Activated T-helper 2 cell treated with anti-CD3 and anti-CD28 coated beads, Interferon-gamma antibody, Interleukin-2, Interleukin-4, amounts not matched to agents 10 μg/mL and 5 μg/mL and 100 μg/mL, durations not matched to agents 14 hours and 24 hours and 36 hours (primary cell): ENCODE results near the gene PTBP3. TPM values are rescaled to one million over a fixed set of nuclear protein-coding genes. Genes with fewer than 3 reads are reported as not detected.
"Not testable (repeated sequence)": the region's sequence is repeated elsewhere in the genome, so short reads cannot be mapped to it uniquely, and the experiment has no call there.

Source experiments
- DNase-seq: peaks from one replicate; pipeline ENCODE4 v3.0.0; 2021; ENCODE audit warnings: low spot score
- H3K27ac Mint-ChIP-seq: one replicate; pipeline ENCODE4 v1.8.0; 2021; ENCODE audit warnings: mixed read lengths
- H3K27me3 Mint-ChIP-seq: one replicate; pipeline ENCODE4 v1.8.0; 2021; ENCODE audit warnings: low read depth, mixed read lengths
- H3K36me3 Mint-ChIP-seq: one replicate; pipeline ENCODE4 v1.8.0; 2021; ENCODE audit warnings: low read depth, mixed read lengths
- H3K4me1 Mint-ChIP-seq: one replicate; pipeline ENCODE4 v1.8.0; 2021; ENCODE audit warnings: low read depth, mixed read lengths
- H3K4me3 Mint-ChIP-seq: one replicate; pipeline ENCODE4 v1.8.0; 2021; ENCODE audit warnings: low read depth, mild to moderate bottlenecking, moderate library complexity, mixed read lengths
- H3K9me3 Mint-ChIP-seq: one replicate; pipeline ENCODE4 v1.8.0; 2021; ENCODE audit warnings: mixed read lengths
- intact Hi-C: fragments of 100-400 bp; cut with micrococcal nuclease; formaldehyde crosslinking; loops from one replicate; pipeline ENCODE4 v1.15.1; 2023
- total RNA-seq: library from RNA; stranded (reverse); gene quantifications from 2 replicates; pipeline ENCODE4 v1.2.3, GENCODE V29; 2022

Gene PTBP3
- total RNA-seq, 1 donor from 2014 or later: 108 TPM

DNA sequence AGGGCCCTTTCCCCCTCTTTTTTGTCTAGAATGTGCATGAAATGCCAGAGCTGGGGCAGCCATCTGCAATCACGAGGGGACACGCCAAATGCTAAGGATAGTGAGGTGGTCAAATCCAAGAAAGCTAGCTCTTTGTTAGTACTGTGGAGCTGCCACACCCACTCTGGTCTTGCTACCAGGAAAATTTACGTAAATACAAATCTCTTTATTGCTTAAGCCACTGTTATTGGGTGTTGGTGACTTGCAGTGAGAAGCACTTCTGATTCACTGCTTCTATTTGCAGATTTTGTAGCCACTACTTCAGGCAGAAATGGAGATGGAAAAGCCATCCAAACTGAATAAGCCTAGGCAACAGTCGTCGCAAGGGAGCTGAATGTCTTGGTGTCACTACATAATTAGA, 132.7 kb downstream of the PTBP3 start:
- no peak overlapping the region for H3K27ac Mint-ChIP-seq
- H3K36me3 Mint-ChIP-seq: peaks cover 31% of the 10 kb centered on the region
- no peak overlapping the region for H3K4me3 Mint-ChIP-seq
- no peak for DNase-seq
- H3K4me1 Mint-ChIP-seq: peaks cover 4% of the 10 kb centered on the region
- no peaks in the 10 kb centered on the region for H3K27me3 Mint-ChIP-seq
- intact Hi-C loops: no loop called here
- H3K9me3 Mint-ChIP-seq: peaks cover 10% of the 10 kb centered on the region

DNA sequence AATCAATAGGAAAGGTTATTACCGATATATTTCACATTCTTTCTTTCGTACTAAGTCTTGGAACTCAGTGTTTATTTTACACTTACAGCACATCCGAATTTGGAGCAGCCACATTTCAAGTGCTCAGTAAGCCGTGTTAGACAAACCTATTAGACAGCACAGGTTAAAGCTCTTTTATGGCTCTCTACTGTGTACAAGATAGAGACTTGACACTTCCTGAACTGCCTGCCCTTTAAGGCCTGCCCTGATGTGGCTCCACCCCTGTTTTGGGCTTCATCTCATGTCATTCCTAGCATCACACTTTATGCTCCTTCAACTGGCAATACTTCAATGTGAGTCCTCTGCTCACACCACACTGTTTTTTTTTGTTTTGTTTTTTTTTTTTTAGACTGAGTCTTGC, 134.8 kb downstream of the PTBP3 start:
- H3K9me3 Mint-ChIP-seq: peaks cover 8% of the 10 kb centered on the region
- no peak for DNase-seq
- H3K36me3 Mint-ChIP-seq: peaks cover 13% of the 10 kb centered on the region
- peaks cover 10% of the 10 kb centered on the region for H3K4me1 Mint-ChIP-seq
- no peak overlapping the region for H3K4me3 Mint-ChIP-seq
- intact Hi-C loops: no loop called here
- no peak overlapping the region for H3K27ac Mint-ChIP-seq
- no peaks in the 10 kb centered on the region for H3K27me3 Mint-ChIP-seq

- H3K9me3 Mint-ChIP-seq: no peaks in the 10 kb centered on the region
- no peak for DNase-seq
- no peak overlapping the region for H3K27ac Mint-ChIP-seq
- peaks cover 13% of the 10 kb centered on the region for H3K4me1 Mint-ChIP-seq
- H3K36me3 Mint-ChIP-seq: peaks cover 3% of the 10 kb centered on the region
- H3K4me3 Mint-ChIP-seq: no peak overlapping the region
- peaks cover 1% of the 10 kb centered on the region for H3K27me3 Mint-ChIP-seq
- intact Hi-C loops: no loop called here
These were observed 138.4 kb downstream of the PTBP3 start for GRCh38 chr9:112194969-112195431.

DNA sequence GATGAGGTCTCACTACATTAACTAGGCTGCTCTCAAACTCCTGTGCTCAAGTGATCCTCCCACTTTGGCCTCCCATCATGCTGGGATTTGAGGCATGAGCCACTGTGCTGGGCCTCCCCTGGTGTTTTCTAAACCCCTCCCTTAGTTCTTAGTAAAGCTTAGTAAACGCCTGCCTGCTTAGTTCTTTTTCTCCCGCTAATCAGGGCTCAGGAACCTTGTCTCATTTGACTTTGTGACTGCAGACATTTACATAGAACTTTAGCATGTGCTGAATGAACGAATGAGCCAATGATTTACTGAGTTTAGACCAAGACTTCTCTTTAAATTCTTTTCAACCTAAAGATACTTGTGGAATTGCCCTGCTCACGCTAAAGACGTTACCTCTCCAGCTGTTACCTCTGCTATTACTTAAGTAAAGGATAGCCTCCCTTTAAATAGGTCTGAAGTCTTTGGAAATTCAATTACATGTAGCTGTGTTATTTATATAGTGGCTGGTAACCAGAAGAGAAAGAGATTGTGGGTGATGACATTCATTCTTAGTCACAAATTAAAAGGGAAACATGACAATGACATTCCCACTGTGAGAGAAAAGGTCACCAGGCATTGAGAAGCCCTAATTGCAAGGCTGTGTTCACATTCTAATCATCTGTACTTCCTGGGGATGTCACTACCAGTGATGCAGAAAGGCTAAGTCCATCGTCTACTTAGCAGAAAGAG, 139.7 kb downstream of the PTBP3 start:
- DNase-seq: no peak
- no peak overlapping the region for H3K4me3 Mint-ChIP-seq
- intact Hi-C loops: no loop called here
- H3K27ac Mint-ChIP-seq: no peak overlapping the region
- H3K4me1 Mint-ChIP-seq: peaks cover 10% of the 10 kb centered on the region
- no peaks in the 10 kb centered on the region for H3K9me3 Mint-ChIP-seq
- H3K36me3 Mint-ChIP-seq: no peaks in the 10 kb centered on the region
- H3K27me3 Mint-ChIP-seq: peaks cover 5% of the 10 kb centered on the region

DNA sequence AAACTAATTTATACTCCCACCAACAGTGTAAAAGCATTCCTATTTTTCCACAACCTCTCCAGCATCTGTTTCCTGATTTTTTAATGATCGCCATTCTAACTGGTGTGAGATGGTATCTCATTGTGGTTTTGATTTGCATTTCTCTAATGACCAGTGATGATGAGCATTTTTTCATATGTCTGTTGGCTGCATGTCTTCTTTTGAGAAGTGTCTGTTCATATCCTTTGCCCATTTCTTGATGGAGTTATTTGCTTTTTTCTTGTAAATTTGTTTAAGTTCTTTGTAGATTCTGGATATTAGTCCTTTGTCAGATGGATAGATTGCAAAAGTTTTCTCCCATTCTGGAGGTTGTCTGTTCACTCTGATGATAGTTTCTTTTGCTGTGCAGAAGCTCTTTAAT, 143.1 kb downstream of the PTBP3 start:
- intact Hi-C loops, H3K4me3 Mint-ChIP-seq, H3K27me3 Mint-ChIP-seq, DNase-seq, H3K36me3 Mint-ChIP-seq, H3K9me3 Mint-ChIP-seq, H3K27ac Mint-ChIP-seq: not testable (repeated sequence)
- peaks cover 11% of the 10 kb centered on the region for H3K4me1 Mint-ChIP-seq

DNA sequence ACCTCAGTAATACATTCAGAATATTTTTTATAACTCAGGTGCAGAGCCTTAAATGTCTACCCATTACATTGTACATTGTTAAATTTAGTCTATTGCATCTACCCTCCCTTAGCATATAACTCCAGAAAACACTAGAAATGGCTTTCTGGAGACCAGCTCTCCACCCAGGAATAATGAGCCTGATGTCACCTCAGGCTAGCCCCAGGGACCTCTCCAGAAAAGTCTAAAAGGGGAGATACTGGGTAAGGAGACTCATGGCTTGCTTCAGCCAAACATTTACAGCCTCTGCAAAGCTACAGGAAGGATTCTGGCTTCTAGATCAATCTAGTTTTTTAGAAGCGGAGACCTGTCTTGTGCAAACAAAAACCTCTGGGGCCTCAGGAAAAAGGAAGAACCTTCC, 144.5 kb downstream of the PTBP3 start:
- DNase-seq: no peak
- H3K9me3 Mint-ChIP-seq: no peaks in the 10 kb centered on the region
- intact Hi-C loops: no loop called here
- H3K4me3 Mint-ChIP-seq: no peak overlapping the region
- peaks cover 8% of the 10 kb centered on the region for H3K27me3 Mint-ChIP-seq
- H3K36me3 Mint-ChIP-seq: no peaks in the 10 kb centered on the region
- peaks cover 8% of the 10 kb centered on the region for H3K4me1 Mint-ChIP-seq
- no peak overlapping the region for H3K27ac Mint-ChIP-seq

GRCh38 chr9:112187404-112187803, 146.0 kb downstream of the PTBP3 start:
- Mint-ChIP-seq H3K9me3 (peaks cover 12% of the 10 kb centered on the region), H3K27ac (no peak overlapping the region), H3K4me3 (no peak overlapping the region), H3K36me3 (peaks cover 7% of the 10 kb centered on the region), H3K4me1 (peaks cover 10% of the 10 kb centered on the region), H3K27me3 (peaks cover 9% of the 10 kb centered on the region)
- intact Hi-C loops: no loop called here
- no peak for DNase-seq

DNA sequence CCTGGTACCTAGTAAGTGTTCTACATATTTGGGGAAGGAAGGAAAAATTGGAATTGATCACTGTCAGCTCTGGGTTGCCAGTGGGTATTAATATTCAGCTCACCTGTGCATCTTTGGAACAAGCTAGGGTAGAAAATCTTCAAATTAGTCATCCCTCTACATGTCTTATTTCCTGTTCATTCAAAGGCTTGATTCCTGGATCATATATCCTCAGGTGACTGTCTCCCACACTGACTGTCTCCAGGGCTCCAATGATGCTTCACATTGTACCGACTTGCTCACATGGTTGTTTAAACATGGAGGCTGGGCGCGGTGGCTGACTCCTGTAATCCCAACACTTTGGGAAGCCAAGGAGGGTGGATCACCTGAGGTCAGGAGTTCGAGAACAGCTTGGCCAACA, 146.7 kb downstream of the PTBP3 start:
- peaks cover 9% of the 10 kb centered on the region for H3K36me3 Mint-ChIP-seq
- peaks cover 14% of the 10 kb centered on the region for H3K9me3 Mint-ChIP-seq
- no peak overlapping the region for H3K4me3 Mint-ChIP-seq
- H3K4me1 Mint-ChIP-seq: peaks cover 11% of the 10 kb centered on the region
- intact Hi-C loops: no loop called here
- DNase-seq: no peak
- no peak overlapping the region for H3K27ac Mint-ChIP-seq
- peaks cover 10% of the 10 kb centered on the region for H3K27me3 Mint-ChIP-seq

DNA sequence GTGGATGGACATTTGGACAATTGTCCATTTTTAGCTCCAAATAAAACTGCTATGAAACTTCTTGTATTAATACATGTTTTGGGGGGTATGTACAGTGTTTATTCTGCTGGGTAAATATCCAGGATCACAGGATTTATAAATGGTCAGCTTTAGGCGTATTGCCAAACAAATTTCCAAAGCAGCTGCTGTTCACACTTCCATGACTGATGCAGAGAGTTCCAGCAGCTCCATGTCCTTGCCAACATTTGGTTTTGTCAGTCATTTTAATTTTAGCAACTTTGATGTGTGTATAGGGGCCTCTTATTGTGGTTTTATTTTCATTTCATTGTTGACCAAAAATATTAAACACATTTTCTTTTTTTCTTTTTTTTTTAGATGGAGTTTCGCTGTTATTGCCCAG, 148.5 kb downstream of the PTBP3 start:
- Mint-ChIP-seq H3K36me3 (peaks cover 9% of the 10 kb centered on the region), H3K4me1 (peaks cover 25% of the 10 kb centered on the region), H3K9me3 (peaks cover 14% of the 10 kb centered on the region), H3K27me3 (peaks cover 9% of the 10 kb centered on the region), H3K4me3 (no peak overlapping the region), H3K27ac (no peak overlapping the region)
- DNase-seq: no peak
- intact Hi-C loops: loop anchor here (5.0 kb wide), 1 partner anchor 132 kb away; no protein-coding TSS in a partner anchor

GRCh38 chr9:112184221-112184620, 149.2 kb downstream of the PTBP3 start:
- no peak overlapping the region for H3K27ac Mint-ChIP-seq
- peaks cover 9% of the 10 kb centered on the region for H3K36me3 Mint-ChIP-seq
- no peak overlapping the region for H3K4me3 Mint-ChIP-seq
- peaks cover 7% of the 10 kb centered on the region for H3K27me3 Mint-ChIP-seq
- intact Hi-C loops: loop anchor here (5.0 kb wide), 1 partner anchor 133 kb away; no protein-coding TSS in a partner anchor
- DNase-seq: no peak
- H3K4me1 Mint-ChIP-seq: peaks cover 29% of the 10 kb centered on the region
- peaks cover 14% of the 10 kb centered on the region for H3K9me3 Mint-ChIP-seq

- peak; percentile 55 for DNase-seq
- Mint-ChIP-seq H3K36me3 (peaks cover 9% of the 10 kb centered on the region), H3K9me3 (peaks cover 14% of the 10 kb centered on the region), H3K4me1 (peaks cover 50% of the 10 kb centered on the region), H3K27me3 (peaks cover 2% of the 10 kb centered on the region), H3K4me3 (peak overlapping the region; percentile 11), H3K27ac (peak overlapping the region; percentile 61)
- intact Hi-C loops: loop anchor here (2.0 to 5.0 kb wide), 3 partner anchors 38 to 152 kb away; partner anchors contain the start of gene PTBP3
These were observed 153.0 kb downstream of the PTBP3 start for GRCh38 chr9:112180387-112180881.

DNA sequence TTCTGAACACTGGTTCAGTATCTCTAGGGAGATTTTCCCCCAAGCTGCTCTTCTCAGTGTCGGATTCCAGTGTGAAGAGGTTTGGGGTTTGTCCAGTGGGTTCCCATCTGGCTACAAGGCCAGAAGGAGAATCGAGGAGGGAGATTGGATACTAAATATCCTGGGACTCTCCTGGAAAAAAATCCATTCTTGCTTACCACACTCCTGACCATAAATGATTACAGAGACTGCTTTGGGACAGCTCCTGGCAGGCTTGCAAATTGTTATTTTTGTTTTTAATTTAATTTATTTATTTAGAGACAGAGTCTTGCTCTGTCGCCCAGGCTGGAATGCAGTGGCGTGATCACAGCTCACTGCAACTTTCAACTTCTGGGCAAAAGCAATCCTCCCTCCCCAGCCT, 153.6 kb downstream of the PTBP3 start:
- intact Hi-C loops: loop anchor here (2.0 to 5.0 kb wide), 4 partner anchors 39 to 197 kb away; partner anchors contain the start of gene PTBP3
- Mint-ChIP-seq H3K27me3 (peaks cover 2% of the 10 kb centered on the region), H3K9me3 (peaks cover 14% of the 10 kb centered on the region), H3K36me3 (peaks cover 9% of the 10 kb centered on the region), H3K27ac (no peak overlapping the region), H3K4me3 (no peak overlapping the region), H3K4me1 (peaks cover 52% of the 10 kb centered on the region)
- DNase-seq: no peak

GRCh38 chr9:112176524-112176923, 156.9 kb downstream of the PTBP3 start:
- Mint-ChIP-seq H3K36me3 (peaks cover 17% of the 10 kb centered on the region), H3K9me3 (no peaks in the 10 kb centered on the region), H3K27me3 (no peaks in the 10 kb centered on the region), H3K27ac (no peak overlapping the region), H3K4me3 (peak overlapping the region; percentile 60), H3K4me1 (peaks cover 60% of the 10 kb centered on the region)
- peak; percentile 33 for DNase-seq
- intact Hi-C loops: loop anchor here (5.0 kb wide), 1 partner anchor 201 kb away; no protein-coding TSS in a partner anchor
